Right atrium auricular region (tissue), 2 donors: ENCODE measurements around the gene NAPG. TPM values are rescaled to one million over a fixed set of nuclear protein-coding genes. Genes with fewer than 3 reads are reported as not detected.

Experiments used
- DNase-seq: peaks from one replicate; pipeline ENCODE4 v3.0.0-alpha.2; 2019; ENCODE audit warnings: low spot score
- H3K27ac ChIP-seq, 2 donors: fragments of 200-600 bp; sonication (generic); 1 replicate in 1 of 2; 2 replicates in 1 of 2; pipeline ENCODE4 v1.5.1; 2016 to 2019
- H3K27me3 ChIP-seq, 2 donors: fragments of 200-600 bp; sonication (generic); one replicate each; pipeline versions ENCODE4 v1.5.1 to v1.6.0; 2017 to 2019
- H3K36me3 ChIP-seq: fragments of 200-600 bp; sonication (generic); one replicate; pipeline ENCODE4 v1.5.1; 2016
- H3K4me1 ChIP-seq, 2 donors: fragments of 200-600 bp; sonication (generic); one replicate each; pipeline versions ENCODE4 v1.5.1 to v1.6.0; 2017 to 2019
- H3K4me3 ChIP-seq, 2 donors: fragments of 200-600 bp; sonication (generic); 1 replicate in 1 of 2; 2 replicates in 1 of 2; pipeline ENCODE4 v1.5.1; 2017 to 2019; ENCODE audit warnings: mild to moderate bottlenecking in 1 of 2, moderate library complexity in 1 of 2
- H3K9me3 ChIP-seq, 2 donors: fragments of 200-600 bp; sonication (generic); one replicate each; pipeline ENCODE4 v1.5.1; 2019
- CTCF ChIP-seq, 2 donors: fragments of 200-600 bp; sonication (generic); IDR thresholded peaks; one replicate each; pipeline ENCODE4 v1.5.1; 2019; ENCODE audit warnings: antibody characterized with exemption in 2 of 2
- total RNA-seq, 2 donors: library from RNA; depleted of rRNA; stranded (reverse); fragments of >200 nt; gene quantifications; one replicate each; pipeline ENCODE4 v1.1.0, GENCODE V29; 2016

The NAPG gene
- total RNA-seq, 2 donors from 2014 or later, result 39.0 to 43.5 TPM

DNA sequence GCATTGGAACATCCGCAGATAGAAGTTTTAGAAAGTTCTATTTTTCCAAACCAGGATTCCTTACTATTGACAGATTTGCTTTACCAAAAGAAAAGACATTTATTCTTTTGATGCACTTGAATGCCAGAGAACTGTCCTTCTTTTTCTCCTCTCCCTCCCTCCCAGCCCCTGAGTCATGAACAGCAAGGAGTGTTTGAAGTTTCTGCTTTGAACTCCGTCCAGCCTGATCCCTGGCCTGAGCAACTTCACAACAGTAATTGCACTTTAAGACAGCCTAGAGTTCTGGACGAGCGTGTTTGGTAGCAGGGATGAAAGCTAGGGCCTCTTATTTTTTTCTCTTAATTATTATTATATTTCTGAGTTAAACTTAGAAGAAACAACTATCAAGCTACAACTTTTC, 37.8 kb upstream of the NAPG start:
- DNase-seq, result no peak
- Histone ChIP-seq H3K36me3 (peaks cover 22% of the 10 kb centered on the region), H3K4me1 (no peaks in the 10 kb centered on the region), H3K4me3 (no peak overlapping the region), H3K9me3 (no peaks in the 10 kb centered on the region), H3K27ac (no peak overlapping the region), H3K27me3 (no peaks in the 10 kb centered on the region)
- TF ChIP-seq CTCF (IDR thresholded peaks at IDR 0.05), result no peak

GRCh38 chr18:10490401-10491165, 35.2 kb upstream of the NAPG start:
- Histone ChIP-seq H3K36me3 (peaks cover 19% of the 10 kb centered on the region), H3K27ac (no peak overlapping the region), H3K9me3 (no peaks in the 10 kb centered on the region), H3K27me3 (no peaks in the 10 kb centered on the region), H3K4me3 (no peak overlapping the region), H3K4me1 (no peaks in the 10 kb centered on the region)
- no peak for DNase-seq
- peak in 1 of 2 donors; percentile 47 for TF ChIP-seq CTCF (IDR thresholded peaks at IDR 0.05)

GRCh38 chr18:10495936-10496335, 29.9 kb upstream of the NAPG start:
- H3K4me1 ChIP-seq, result no peaks in the 10 kb centered on the region
- no peak for DNase-seq
- no peak for TF ChIP-seq CTCF (IDR thresholded peaks at IDR 0.05)

DNA sequence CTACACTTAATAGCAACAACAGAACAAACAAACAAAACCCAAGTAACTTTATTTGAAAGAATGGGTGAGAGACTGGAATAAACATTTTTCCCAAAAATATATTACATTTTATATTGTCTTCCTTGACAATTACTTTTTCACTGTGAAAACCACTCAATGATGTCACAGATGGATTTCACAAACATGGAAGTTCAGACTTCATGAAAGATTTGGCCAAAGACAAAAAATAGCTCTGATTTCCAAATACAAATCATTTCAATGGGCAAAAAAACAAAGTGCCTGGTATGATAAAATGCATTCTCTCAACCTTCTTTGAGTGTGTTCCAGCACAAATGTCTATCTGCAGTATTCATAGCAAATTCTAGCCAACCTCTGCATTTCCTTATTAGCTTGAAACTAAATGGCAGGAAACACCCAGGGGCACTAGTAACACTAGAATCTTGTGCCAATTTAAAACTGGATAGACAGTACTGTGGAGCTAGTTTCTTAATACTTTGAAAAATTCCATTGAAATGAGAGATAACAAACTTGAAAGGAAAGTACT, 28.5 kb upstream of the NAPG start:
- DNase-seq, result no peak
- H3K27ac ChIP-seq, result no peak overlapping the region
- H3K4me3 ChIP-seq, result no peak overlapping the region
- TF ChIP-seq CTCF (IDR thresholded peaks at IDR 0.05), result no peak
- no peaks in the 10 kb centered on the region for H3K27me3 ChIP-seq
- no peaks in the 10 kb centered on the region for H3K4me1 ChIP-seq
- no peaks in the 10 kb centered on the region for H3K36me3 ChIP-seq
- H3K9me3 ChIP-seq, result no peaks in the 10 kb centered on the region

More at GRCh38 chr18:10495936-10496335, 29.9 kb upstream of the NAPG start:
- H3K9me3 ChIP-seq, result no peaks in the 10 kb centered on the region
- no peaks in the 10 kb centered on the region for H3K36me3 ChIP-seq
- no peak overlapping the region for H3K4me3 ChIP-seq
- H3K27ac ChIP-seq, result no peak overlapping the region
- no peaks in the 10 kb centered on the region for H3K27me3 ChIP-seq

GRCh38 chr18:10499230-10499629, 26.6 kb upstream of the NAPG start:
- Histone ChIP-seq H3K36me3 (no peaks in the 10 kb centered on the region), H3K27ac (no peak overlapping the region), H3K27me3 (no peaks in the 10 kb centered on the region), H3K4me1 (no peaks in the 10 kb centered on the region), H3K9me3 (peaks cover 0 to 2% of the 10 kb centered on the region in 2 donors), H3K4me3 (no peak overlapping the region)
- no peak for DNase-seq
- TF ChIP-seq CTCF (IDR thresholded peaks at IDR 0.05), result no peak
